ENCODE measurements around the gene SPTBN1.

The SPTBN1 gene

DNA sequence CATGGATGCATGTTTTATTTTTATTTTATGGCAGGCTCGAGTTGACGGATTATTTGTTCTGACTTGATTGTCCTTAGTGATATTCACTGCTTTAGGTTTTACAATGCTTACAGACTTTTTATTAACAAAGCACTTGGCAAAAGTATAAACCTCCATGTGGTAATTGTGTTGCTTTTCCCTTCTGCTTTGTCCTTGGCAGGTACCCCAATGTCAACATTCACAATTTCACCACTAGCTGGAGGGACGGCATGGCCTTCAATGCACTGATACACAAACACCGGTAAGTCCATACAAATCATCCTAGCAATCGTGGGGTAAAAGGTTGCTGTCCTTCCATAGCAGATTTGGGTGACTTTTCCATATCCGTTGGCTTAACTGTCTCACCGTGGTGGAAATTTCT lies 161.3 kb downstream of the SPTBN1 start:
- FAIRE-seq, result no peak

DNA sequence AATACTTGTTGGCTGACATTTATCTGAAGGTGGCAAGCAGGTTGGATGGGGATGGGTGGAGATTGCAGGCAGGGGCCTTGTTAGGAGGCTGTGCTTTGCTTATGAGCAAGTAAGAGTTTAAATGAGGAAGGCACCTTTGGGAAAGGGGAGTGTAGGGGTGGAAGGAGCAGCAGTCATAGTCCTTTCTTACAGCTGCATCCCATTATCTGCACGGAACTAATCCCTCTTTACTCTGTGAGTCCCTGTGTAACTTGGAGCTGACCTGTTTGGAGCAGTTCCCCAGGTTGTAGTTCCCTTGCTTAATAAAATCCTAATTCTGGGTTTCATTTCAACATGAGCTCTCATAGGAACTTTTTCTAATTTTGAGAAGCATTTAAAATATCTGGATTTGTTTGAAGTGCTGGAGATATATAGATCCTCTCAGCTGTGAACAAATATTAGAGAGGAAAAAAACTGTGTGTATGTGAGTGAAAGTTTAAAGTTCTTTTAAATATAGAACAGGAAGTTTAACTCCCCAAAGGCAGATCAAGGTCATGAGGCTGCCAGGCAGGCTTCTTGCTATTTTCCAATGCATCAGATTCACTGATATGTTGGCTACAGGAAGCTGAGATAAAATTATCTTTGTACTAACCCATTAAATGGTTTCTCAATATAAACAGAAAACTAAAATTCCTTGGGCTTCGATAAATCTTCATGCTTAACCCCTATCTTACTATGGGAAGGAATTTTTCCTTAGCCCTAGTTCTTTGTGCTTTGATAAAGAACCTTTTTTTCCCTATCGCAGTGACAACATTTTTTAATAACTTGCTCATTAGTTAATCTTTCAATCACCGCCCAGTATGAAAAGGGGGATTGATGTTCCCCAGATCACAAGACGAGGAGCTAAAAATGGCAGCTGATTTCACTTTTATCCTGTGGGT lies 162.8 kb downstream of the SPTBN1 start:
- no peak for FAIRE-seq

DNA sequence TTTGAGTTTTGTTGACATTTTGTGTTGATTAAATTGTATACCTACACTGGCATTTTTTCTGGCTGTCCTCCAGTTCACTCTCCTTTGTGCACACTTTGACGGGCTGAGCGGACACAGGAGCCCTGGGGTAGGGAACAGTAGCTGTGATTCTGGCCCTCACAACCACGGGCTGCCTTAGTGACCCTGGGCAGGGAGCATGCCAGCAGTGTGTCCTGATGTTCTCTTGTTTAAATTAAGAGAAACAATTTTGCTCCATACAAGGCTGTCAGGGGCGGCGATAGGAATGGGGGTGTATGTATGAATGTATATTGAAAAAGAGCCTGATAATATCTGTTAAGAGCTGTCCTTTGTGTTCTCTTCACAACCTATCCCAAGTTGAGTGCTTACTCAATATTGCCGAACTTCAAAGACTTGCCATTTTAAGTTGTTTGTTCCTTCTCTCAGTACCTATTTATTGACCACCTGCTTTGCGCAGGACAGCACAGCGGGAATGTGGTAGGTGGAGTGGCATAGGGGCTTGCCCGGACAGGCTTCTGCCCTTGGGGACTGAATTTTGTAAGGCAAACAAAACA lies 163.6 kb downstream of the SPTBN1 start:
- FAIRE-seq, result no peak

DNA sequence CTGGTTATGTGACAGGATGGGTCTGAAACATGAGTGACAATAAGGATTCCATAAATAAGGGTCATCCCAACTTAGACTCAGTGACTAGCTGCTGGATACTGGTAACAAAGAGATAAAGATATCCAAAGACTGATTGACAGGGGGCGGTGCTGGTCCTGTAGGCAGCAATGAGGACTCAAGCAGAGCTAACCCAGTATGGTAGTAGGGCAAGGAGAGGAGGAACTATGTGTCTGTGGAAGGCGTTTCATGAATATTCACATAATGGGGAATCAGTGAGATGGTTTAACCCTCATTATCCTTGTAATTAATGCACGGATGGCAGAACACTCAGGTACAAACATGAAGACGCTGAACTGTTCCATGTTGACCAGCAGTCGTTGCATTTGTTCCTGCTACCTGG lies 164.8 kb downstream of the SPTBN1 start:
- FAIRE-seq, result no peak

DNA sequence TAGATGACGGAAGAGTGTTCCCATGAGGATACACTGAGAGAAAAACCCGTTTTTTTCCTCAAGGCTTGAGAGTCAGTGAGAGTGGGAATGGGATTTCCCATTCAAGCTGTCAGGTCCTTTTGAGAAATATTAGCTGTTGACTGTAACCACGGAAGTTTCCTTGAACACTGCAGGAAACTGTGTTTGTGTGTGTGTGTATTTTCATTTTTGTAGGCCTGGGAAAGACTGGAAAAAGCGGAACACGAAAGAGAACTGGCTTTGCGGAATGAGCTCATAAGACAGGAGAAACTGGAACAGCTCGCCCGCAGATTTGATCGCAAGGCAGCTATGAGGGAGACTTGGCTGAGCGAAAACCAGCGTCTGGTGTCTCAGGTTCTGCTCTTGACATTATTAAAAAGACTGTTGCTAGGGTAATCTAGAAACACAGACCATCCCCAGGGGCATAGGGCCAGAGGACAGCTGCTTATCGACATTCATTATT lies 168.5 kb downstream of the SPTBN1 start:
- no peak for FAIRE-seq

DNA sequence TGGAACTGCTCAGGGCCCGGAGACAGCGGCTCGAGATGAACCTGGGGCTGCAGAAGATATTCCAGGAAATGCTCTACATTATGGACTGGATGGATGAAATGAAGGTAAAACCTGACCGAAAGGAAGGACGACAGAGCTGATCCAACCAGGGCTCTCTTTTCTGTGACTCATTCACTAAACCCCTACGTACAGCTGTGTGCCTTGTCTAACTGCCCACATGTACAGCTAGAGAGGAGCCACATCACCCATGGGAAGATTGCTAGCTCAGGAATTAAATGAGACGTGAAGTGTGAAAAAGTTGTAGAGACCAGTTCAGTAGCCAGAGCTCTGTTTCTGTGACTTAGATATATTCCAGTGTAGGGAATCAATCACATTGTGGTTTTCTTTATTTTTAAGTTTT lies 170.0 kb downstream of the SPTBN1 start:
- no peak for FAIRE-seq

DNA sequence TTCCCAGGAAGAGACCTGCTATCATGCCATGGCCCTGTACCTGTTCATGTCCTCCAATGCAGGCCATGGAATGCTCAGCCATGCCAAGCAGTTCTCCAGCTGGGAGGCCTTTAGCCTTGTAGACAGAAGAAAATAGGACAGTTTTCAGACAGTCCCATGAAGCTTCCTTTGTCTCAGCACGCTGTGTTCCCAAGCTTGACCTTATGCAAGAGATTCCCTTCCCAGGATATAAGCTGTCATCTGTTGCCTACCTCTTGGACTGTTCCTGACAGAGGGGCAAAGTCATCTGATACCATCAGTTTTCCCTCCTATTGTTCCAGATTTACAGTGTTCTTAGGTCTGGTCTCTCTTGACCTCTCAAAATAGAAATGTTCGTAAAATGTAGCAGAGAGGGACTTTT lies 170.8 kb downstream of the SPTBN1 start:
- no peak for FAIRE-seq

DNA sequence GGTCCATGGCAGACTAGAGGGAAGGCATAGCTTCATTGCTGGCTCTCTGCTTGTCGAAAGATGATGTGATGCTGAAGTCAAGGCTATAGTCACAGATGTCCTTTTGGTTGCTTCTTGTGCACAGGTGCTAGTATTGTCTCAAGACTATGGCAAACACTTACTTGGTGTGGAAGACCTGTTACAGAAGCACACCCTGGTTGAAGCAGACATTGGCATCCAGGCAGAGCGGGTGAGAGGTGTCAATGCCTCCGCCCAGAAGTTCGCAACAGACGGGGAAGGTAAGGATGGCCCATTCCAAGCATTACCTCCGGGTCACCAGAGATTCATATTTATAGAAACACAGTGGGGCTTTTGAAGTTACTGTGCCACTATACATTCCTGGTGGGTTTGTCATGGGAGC lies 171.8 kb downstream of the SPTBN1 start:
- FAIRE-seq, result no peak

DNA sequence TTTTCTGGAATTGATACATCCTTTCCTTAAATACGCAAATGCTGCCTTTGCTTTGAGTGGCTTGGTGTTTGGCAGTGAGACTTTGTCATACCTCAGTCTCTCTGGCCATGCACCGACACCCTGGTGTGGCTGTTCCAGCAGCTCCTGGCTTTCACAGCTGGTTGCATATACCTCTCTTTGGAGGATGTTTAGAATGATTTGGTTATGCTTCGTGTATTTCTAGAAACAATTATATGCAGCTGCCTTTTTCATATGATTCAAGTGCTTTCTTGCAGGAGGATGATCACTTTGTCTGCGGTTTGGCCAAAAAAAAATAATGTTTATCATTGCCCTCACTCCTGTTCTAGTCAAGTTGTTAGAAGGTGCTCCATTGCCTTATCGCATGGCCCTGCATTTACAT lies 172.3 kb downstream of the SPTBN1 start:
- FAIRE-seq, result no peak

DNA sequence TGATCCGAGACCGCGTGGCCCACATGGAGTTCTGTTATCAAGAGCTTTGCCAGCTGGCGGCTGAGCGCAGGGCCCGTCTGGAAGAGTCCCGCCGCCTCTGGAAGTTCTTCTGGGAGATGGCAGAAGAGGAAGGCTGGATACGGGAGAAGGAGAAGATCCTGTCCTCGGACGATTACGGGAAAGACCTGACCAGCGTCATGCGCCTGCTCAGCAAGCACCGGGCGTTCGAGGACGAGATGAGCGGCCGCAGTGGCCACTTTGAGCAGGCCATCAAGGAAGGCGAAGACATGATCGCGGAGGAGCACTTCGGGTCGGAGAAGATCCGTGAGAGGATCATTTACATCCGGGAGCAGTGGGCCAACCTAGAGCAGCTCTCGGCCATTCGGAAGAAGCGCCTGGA lies 172.8 kb downstream of the SPTBN1 start:
- no peak for FAIRE-seq

DNA sequence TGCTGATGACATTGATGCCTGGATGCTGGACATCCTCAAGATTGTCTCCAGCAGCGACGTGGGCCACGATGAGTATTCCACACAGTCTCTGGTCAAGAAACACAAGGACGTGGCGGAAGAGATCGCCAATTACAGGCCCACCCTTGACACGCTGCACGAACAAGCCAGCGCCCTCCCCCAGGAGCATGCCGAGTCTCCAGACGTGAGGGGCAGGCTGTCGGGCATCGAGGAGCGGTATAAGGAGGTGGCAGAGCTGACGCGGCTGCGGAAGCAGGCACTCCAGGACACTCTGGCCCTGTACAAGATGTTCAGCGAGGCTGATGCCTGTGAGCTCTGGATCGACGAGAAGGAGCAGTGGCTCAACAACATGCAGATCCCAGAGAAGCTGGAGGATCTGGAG lies 173.3 kb downstream of the SPTBN1 start:
- no peak for FAIRE-seq

DNA sequence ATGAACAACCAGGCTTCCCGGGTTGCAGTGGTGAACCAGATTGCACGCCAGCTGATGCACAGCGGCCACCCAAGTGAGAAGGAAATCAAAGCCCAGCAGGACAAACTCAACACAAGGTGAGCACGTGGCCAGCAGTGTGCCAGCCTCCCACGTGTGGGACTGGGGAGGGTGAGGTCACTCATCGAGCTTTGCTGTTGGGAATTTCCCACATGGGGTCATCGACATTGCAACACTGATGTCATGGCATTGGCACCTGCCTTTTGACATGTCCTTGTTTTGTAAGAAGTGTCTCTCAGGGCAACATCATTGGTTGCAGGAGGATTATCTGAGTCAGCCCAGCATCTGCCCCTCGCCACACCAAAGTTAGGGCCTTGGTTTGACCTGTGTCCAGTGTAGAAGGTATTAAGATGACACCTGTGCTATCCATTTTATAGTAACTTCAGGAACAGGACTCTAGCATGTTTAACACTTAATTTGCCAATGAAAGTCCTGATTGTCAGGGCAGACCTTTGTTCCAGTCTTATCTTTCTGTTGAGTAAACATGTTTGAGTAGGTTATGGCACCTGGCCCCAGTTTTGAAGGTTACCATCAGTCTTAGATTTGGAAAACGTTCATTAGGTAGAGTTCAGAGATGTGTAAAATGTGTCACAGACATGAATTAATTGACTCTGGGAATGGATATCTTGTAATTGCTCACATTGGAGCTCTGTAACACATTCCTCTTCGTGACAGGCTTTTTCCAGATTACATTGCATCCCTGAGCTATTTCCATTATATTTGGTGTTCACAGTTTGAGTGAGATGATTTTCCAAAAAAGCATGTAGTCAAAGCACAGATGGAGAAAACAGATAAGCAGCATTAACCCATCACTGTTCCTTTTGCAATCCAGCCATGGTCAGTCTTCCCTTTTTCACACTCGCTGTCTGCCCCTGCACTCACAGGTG lies 174.1 kb downstream of the SPTBN1 start:
- FAIRE-seq, result no peak

DNA sequence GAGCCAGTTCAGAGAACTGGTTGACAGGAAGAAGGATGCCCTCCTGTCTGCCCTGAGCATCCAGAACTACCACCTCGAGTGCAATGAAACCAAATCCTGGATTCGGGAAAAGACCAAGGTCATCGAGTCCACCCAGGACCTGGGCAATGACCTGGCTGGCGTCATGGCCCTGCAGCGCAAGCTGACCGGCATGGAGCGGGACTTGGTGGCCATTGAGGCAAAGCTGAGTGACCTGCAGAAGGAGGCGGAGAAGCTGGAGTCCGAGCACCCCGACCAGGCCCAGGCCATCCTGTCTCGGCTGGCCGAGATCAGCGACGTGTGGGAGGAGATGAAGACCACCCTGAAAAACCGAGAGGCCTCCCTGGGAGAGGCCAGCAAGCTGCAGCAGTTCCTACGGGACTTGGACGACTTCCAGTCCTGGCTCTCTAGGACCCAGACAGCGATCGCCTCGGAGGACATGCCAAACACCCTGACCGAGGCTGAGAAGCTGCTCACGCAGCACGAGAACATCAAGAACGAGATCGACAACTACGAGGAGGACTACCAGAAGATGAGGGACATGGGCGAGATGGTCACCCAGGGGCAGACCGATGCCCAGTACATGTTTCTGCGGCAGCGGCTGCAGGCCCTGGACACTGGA lies 174.9 kb downstream of the SPTBN1 start:
- no peak for FAIRE-seq

DNA sequence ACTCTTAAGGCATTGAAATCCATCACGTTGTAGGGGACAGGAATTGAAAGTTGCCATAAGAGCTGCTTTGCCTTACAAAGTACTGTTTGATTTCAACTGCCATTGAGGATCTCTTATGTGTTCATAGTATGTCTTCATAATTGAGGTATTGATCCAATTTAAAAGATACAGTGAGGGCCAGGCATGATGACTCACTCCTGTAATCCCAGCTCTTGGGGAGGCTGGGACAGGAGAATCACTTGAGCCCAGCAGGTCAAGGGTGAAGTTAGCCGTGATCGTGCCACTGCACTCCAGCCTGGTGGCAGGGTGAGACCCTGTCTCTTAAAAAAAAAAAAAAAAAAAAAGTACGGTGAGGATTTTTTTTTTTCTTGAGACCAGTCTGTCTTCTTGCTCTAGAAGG lies 175.6 kb downstream of the SPTBN1 start:
- no peak for FAIRE-seq

DNA sequence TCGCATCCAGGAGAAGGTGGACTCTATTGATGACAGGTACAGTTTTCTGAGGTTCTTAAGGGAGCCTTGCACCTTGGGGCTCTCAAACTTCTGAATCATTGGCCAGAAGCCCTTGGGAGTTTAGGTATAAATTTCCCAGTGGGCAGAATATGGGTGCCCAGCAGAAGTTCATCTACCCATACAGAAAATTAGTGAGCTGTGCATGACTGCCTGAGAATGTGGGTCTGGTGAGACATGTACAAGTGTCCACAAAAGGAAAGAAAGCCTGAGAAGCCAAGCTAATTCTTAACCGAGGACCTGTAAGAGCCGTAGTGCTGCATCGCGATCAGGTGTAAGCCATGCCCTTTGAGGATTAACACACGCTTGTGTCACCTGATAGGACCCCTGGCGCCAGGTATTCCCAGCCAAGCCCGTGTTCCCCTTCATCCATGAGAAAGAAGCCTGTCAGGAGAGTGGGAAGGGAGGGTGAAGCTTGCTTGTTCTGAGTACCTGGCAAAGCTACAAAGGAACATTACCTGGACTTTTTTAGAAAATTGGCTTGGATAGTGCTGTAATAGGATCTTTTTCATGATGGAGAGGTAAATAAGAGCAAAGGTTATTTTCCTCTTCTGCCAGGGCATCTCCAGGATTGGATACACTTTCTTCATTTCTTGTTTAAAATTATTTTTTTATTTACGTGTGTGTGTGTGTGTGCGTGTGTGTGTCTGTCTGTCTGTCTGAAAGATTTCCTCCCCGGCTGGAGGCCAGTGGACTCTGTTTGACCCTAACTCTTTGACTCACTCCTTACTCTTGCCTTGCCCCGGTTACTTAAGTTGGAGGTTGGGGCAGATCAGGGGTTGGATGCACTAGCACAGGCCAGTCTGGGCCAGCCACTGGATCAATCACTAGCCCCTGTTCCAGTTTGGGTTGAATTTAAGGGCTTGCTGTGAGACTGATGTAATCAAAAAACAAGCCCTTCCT lies 176.9 kb downstream of the SPTBN1 start:
- no peak for FAIRE-seq

DNA sequence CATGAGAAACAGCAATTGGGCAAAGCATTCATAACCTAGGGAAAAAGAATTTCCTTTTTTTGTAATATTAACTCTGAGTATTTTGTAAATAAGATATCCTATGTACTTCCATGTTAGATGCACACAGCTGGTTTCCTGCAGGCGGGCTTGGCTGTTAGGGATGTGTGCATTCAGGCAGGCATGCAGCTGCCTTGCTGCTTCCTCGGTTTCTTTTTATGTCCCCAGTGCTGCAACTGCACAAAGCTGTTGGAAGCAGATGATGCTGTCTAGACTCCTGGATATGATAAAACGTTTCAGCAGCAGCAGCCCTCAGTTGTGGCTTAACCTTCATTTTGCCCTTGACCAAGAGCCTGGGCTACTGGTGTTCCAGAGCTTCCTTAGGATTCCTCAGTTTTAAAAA lies 177.9 kb downstream of the SPTBN1 start:
- FAIRE-seq, result no peak

DNA sequence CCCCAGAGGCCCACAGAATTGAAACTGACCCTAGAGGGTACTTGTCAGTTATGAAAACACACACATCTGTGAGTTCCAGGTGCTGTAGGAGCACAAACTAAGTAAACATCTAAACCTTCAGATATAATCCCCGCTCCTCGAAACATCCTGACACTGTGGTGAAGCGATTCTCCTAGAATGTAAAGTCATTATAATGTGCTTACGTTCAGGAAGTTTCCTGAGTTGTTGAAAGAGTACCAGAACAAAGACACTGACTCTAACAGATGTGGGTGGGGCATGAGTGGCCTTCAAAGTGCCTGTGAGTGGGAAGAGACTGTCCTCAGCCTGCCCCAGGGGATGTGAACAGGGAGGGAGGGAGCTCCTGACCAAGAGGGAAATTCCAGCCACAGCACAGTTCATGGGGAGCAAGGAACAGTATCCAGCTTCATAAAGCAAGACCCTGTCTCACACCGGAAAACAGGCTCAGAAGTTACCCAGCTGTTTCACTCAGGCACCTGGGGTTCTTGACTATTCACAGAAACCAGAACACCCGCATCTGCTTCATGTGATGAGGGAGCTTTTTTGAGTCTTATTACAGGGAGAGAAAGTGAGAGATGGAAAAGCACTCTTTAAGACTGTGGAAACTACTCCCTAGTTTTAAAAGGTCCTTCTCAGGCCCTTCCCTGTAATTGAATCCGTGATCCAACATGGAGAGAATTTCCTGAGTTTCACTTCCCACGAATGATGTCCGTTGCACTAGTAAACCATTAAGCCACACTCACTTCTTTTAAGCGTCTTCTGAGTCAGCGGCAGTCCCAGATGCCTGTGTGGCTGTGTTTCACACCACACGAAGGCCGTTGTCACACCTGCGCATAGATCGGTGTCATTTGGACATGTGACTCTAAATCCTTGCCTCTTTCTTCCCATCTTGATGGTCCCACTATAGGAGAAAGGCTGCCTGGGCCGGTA lies 178.7 kb downstream of the SPTBN1 start:
- no peak for FAIRE-seq

DNA sequence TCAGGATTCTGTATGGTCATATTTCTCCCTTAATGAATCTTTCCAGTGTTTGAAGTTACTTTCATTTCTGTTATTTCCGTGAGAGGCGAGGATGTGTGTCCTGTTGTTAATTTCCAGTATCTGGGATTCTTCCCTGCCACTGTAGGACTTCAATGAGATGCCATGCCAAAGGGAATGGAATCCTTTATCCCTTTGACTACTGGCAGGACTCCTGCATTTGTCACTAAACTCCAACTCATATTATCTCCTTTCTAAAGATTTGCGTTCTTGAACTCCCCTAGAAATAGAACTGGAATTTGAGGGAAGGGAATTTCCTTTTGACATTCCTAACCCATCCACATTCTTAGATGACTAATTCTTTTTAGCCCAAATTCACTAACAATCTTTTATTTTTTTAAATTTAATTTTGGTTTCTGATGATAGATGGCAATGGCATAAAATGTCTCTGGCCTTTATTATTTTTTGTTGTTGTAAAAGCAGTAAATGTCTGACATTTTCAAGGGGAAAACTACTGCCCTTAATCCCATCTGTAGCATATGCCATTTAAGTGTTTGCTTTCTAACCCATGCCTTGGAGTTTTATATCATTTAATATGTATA lies 179.5 kb downstream of the SPTBN1 start:
- FAIRE-seq, result no peak

DNA sequence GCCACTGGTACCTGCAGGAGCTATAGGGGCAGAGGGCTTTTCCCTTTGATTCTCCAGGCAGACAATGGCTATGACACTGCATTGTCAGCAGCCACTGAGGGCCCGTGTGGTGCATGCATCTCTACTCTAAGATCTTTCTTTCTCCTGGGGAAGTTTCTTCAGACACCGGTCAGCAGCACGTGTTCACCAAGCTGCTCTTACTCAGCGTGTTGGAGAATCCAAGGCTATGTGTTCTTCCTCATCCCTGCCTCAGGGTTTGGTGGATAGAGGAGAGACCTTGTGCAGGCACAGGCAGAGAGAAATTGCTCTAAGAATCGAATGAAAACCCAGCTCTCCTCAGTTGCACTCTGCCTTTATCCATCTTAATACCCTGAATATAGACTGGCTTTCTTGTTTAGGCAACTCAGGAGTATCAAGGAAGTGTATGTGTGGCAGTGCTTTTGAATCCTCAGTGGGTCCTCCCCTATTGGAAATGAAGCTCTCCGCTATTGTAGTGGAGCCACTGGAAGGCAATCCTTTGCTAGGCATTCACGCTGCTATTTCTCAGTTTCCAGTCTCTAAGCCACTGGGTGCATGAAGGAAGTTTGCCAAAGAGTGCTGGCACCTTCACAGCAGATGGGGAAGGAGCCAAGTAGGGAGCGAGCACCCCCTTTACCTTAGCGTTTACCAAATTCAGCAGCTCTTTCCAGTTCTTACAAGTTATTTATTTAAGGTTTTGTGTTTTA lies 180.4 kb downstream of the SPTBN1 start:
- no peak for FAIRE-seq
